OCI-LY7 (cell line): ENCODE results near the gene PDE11A.

ENCODE experiments used
- CTCF ChIP-seq: fragments of 200-600 bp; sonication (generic); conservative IDR thresholded peaks from 2 replicates; pipeline ENCODE4 v1.5.1; 2014; ENCODE audit warnings: mild to moderate bottlenecking, antibody characterized with exemption, low read length, moderate library complexity, mixed read lengths
- EZH2phosphoT487 ChIP-seq: fragments of 200-600 bp; sonication (generic); IDR thresholded peaks from 2 replicates; pipeline ENCODE4 v1.6.1; 2018; ENCODE audit warnings: low read depth, borderline replicate concordance, mild to moderate bottlenecking, mixed run types, antibody characterized with exemption, low read length, moderate library complexity, mixed read lengths

GRCh38 chr2:177998006-177998405 is 74.6 kb downstream of the PDE11A start:
- TF ChIP-seq CTCF = no peak
- no peak for TF ChIP-seq EZH2phosphoT487
